Duodenal mucosa (tissue), 2 donors: ENCODE measurements around the gene DUSP28.
"Not testable (repeated sequence)": the region's sequence is repeated elsewhere in the genome, so short reads cannot be mapped to it uniquely, and the experiment has no call there.

ENCODE experiments used
- H3K27ac ChIP-seq: one replicate; pipeline ENCODE4 v1.7.0; 2013; ENCODE audit warnings: low read depth, low read length
- H3K27me3 ChIP-seq, 2 donors: one replicate each; pipeline ENCODE4 v1.7.0; 2013; ENCODE audit warnings: low read length in 2 of 2, control low read depth in 1 of 2; ENCODE audit not compliant: insufficient read depth in 2 of 2, control insufficient read depth in 1 of 2
- H3K36me3 ChIP-seq, 2 donors: one replicate each; pipeline ENCODE4 v1.7.0; 2013; ENCODE audit warnings: low read length in 2 of 2, control low read depth in 1 of 2; ENCODE audit not compliant: insufficient read depth in 2 of 2, control insufficient read depth in 1 of 2
- H3K4me1 ChIP-seq, 2 donors: one replicate each; pipeline ENCODE4 v1.7.0; 2013; ENCODE audit warnings: low read length in 2 of 2, control low read depth in 1 of 2; ENCODE audit not compliant: insufficient read depth in 2 of 2, control insufficient read depth in 1 of 2
- H3K4me3 ChIP-seq, 2 donors: one replicate each; pipeline ENCODE4 v1.7.0; 2013; ENCODE audit warnings: low read length in 2 of 2, low read depth in 1 of 2
- H3K9ac ChIP-seq, 2 donors: one replicate each; pipeline ENCODE4 v1.7.0; 2013; ENCODE audit warnings: low read length in 2 of 2, low read depth in 1 of 2
- H3K9me3 ChIP-seq, 2 donors: one replicate each; pipeline ENCODE4 v1.7.0; 2013; ENCODE audit warnings: low read length in 2 of 2, control low read depth in 1 of 2; ENCODE audit not compliant: control insufficient read depth in 1 of 2

The DUSP28 gene

DNA sequence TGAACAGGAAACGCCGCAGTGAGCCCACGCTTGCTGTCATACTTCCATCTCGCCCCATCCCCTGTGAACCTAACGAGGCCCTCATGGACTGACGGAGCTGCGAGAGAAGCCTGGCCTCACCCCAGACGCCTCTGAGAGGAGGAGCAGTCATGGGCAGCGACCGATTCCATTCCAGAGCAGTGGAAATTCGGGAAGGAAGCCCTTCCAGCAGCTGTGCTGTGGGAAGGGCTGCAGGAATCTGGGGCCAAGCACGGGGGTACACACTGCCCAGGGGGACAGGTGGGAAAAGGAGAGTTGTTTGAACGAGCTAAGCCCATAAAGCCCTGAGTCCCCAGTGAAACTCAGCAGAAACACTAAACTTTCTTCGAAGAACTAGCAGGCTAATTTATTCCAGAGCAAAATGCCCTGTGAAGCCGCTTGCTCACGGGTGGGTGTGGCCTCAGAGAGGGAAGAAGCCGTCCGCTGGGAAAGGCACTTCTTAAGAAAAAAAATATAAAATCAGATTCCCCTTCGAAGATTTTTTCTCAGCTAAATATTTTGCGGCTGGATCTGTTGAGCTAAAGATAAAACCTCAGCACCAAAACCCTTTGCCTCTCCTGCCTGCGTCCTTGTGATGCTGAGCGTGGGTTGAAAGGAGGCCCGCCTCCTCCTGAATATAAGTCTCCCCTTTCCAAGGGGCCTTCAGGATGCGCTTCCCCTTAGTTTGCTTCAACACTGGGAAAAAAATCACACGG, 40.6 kb upstream of the DUSP28 start:
- Histone ChIP-seq H3K27ac (no peak overlapping the region), H3K4me3 (no peak overlapping the region), H3K4me1 (no peaks in the 10 kb centered on the region), H3K9me3 (peaks cover 7 to 9% of the 10 kb centered on the region in 2 donors), H3K27me3 (no peaks in the 10 kb centered on the region), H3K36me3 (peaks cover 15 to 22% of the 10 kb centered on the region in 2 donors), H3K9ac (no peak overlapping the region)

- Histone ChIP-seq H3K9me3 (peaks cover 14% of the 10 kb centered on the region in 2 donors), H3K36me3 (peaks cover 18 to 29% of the 10 kb centered on the region in 2 donors), H3K4me3 (no peak overlapping the region), H3K27ac (no peak overlapping the region), H3K9ac (no peak overlapping the region), H3K4me1 (no peaks in the 10 kb centered on the region), H3K27me3 (no peaks in the 10 kb centered on the region)
These were observed 39.8 kb upstream of the DUSP28 start for GRCh38 chr2:240520130-240520973.

- Histone ChIP-seq H3K4me3 (no peak overlapping the region), H3K9me3 (peaks cover 19 to 20% of the 10 kb centered on the region in 2 donors), H3K9ac (no peak overlapping the region), H3K4me1 (no peaks in the 10 kb centered on the region), H3K27me3 (no peaks in the 10 kb centered on the region), H3K27ac (no peak overlapping the region), H3K36me3 (peaks cover 24 to 35% of the 10 kb centered on the region in 2 donors)
These were observed 39.2 kb upstream of the DUSP28 start for GRCh38 chr2:240520974-240521350.

DNA sequence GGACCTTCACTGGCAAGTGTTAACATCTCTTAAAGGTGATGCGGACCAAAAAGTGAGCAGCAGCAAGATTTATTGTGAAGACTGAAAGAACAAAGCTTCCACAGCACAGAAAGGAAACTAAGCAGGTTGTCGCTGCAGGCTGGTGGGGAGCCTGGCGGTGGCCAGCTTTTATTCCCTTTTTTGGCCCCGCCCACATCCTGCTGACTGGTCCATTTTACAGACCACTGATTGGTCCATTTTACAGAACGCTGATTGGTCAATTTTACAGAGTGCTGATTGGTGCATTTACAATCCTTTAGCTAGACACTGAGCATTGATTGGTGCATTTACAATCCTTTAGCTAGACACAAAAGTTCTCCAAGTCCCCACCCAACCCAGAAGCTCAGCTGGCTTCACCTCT, 38.3 kb upstream of the DUSP28 start:
- not testable (repeated sequence) for H3K4me3 ChIP-seq, H3K4me1 ChIP-seq, H3K27me3 ChIP-seq, H3K9ac ChIP-seq, H3K27ac ChIP-seq
- Histone ChIP-seq H3K9me3 (peaks cover 19 to 28% of the 10 kb centered on the region in 2 donors), H3K36me3 (peaks cover 26 to 44% of the 10 kb centered on the region in 2 donors)

DNA sequence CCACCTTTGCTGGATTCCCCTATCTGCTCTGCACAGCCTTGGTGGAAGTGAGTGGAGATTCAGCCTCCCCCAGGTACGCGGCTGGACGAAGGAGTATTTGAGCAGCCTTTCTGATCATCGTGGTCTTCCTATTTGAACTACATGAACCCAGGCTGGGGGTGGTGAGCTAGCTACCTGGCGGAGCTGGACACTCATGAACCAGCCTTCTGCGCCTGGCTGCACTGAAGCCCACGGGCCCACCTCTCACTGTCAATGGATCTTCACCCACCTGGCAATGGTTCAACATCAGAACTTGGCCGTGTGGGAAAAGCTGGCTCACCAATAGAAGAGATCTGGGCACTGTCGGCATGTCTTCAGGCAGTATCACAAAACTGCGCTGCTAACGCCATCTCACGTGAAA, 37.8 kb upstream of the DUSP28 start:
- peaks cover 26 to 44% of the 10 kb centered on the region in 2 donors for H3K36me3 ChIP-seq
- H3K9me3 ChIP-seq = peaks cover 19 to 28% of the 10 kb centered on the region in 2 donors
- no peak overlapping the region for H3K9ac ChIP-seq
- no peak overlapping the region for H3K4me3 ChIP-seq
- no peaks in the 10 kb centered on the region for H3K4me1 ChIP-seq
- no peaks in the 10 kb centered on the region for H3K27me3 ChIP-seq
- H3K27ac ChIP-seq = no peak overlapping the region

DNA sequence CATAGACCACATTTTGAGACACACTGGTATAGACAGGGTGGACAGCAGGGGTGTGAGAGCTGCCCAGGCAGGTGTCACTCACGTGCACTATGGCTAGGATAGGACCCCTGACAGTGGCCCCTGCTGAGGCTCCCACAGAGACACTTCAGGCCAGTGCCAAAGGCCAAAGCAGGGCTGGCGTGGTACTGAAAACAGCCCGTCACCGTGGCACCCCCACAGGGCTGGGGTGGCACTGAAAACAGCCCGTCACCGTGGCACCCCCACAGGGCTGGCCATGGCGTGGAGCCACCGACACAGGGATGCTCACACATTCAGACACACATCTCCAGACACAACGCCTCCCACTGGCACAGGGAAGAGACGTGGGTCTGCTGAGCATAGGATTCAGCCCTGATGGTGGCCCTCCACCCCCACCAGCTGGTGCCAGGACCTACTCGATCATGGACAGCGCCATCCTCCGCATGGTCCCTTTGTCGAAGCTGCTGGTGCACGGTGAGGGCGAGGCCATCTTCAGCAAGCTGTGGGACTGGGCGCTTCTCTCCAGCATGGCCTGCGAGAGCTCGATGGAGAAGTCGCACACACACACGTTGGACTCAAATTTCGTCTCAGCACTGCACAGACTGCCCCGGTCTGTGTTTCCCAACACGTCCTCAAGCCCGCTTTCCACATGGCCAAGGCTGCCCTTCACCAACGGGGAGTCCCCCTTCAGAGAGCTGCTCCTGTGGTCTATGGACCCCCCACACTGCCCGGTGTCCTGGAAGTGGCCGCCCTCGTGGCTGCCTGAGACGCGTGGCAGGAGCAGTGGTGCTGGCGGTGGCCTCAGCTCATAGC, 36.5 kb upstream of the DUSP28 start:
- H3K27me3 ChIP-seq = no peaks in the 10 kb centered on the region
- H3K9me3 ChIP-seq = peaks cover 19 to 28% of the 10 kb centered on the region in 2 donors
- no peaks in the 10 kb centered on the region for H3K4me1 ChIP-seq
- H3K36me3 ChIP-seq = peaks cover 26 to 49% of the 10 kb centered on the region in 2 donors
- H3K27ac ChIP-seq = no peak overlapping the region
- no peak overlapping the region for H3K4me3 ChIP-seq
- H3K9ac ChIP-seq = no peak overlapping the region

DNA sequence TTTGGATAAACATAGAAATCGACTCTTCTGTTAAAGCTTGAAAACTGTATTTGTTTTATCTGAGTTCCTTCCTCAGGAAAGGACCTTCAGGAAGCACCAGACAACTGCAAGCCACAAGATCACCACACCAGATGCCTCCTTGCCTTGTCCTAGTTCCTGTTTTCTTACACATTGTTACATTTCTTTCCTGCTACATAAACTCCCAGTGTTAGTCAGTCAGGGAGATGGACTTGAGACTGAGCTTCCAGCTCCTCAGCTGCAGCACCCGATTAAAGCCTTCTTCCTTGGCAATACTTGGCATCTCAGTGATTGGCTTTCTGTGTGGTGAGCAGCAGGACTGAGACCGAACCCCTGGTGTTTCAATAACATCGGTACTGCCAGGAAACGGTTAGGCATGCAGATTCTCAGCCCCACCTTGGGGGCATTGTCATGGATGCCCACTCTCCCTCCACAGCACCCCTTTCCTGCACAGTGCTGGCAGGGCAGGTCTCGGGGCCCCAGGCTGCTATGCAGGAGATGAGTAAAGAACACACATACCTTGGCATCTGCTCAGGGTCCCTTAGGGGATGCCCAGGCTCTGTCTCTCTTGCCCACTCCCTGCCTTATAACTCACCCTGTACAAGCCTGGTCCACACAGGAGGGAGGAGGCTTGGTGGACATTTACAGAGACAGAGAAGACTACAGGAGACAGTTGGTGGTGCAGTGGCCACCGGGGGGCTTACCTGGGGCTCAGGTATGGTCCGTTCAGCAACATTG, 35.0 kb upstream of the DUSP28 start:
- peaks cover 26 to 62% of the 10 kb centered on the region in 2 donors for H3K36me3 ChIP-seq
- no peak overlapping the region for H3K27ac ChIP-seq
- no peaks in the 10 kb centered on the region for H3K27me3 ChIP-seq
- H3K4me1 ChIP-seq = no peaks in the 10 kb centered on the region
- H3K4me3 ChIP-seq = peak overlapping the region in 1 of 2 donors; percentile 28
- H3K9ac ChIP-seq = no peak overlapping the region
- H3K9me3 ChIP-seq = peaks cover 19 to 28% of the 10 kb centered on the region in 2 donors

GRCh38 chr2:240525802-240526201, 34.4 kb upstream of the DUSP28 start:
- Histone ChIP-seq H3K9me3 (peaks cover 19 to 28% of the 10 kb centered on the region in 2 donors), H3K4me1 (no peaks in the 10 kb centered on the region), H3K27me3 (no peaks in the 10 kb centered on the region), H3K9ac (no peak overlapping the region), H3K27ac (no peak overlapping the region), H3K36me3 (peaks cover 26 to 66% of the 10 kb centered on the region in 2 donors), H3K4me3 (peak overlapping the region in 1 of 2 donors; percentile 28)

DNA sequence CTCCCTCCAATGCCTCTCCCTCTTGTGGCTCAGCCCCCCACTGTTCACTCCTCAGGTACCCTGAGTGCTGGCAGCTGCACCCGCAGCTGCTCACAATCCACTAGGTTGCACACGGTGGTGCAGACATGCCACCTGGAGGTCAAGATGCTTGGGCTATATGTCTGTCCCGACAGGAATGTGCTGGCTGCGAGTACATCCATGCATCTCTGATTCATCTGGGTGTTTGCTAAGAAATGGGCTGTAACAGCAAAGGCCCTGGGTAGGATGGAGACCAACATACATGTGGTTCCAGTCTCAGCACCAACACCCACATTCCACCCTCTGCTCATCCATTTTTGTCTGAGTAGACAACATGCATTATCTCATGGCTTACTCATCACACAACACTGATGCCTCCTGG, 33.6 kb upstream of the DUSP28 start:
- Histone ChIP-seq H3K9ac (no peak overlapping the region), H3K36me3 (peaks cover 32 to 71% of the 10 kb centered on the region in 2 donors), H3K4me3 (no peak overlapping the region), H3K4me1 (no peaks in the 10 kb centered on the region), H3K27me3 (no peaks in the 10 kb centered on the region), H3K27ac (no peak overlapping the region), H3K9me3 (peaks cover 25 to 28% of the 10 kb centered on the region in 2 donors)
